Ascending aorta (tissue), 2 donors: ENCODE measurements around the gene SLC2A1. TPM values are rescaled to one million over a fixed set of nuclear protein-coding genes. Genes with fewer than 3 reads are reported as not detected.
A peak's percentile ranks its signal among the peaks of the same experiment; 100 is the strongest.

ENCODE experiments used
- DNase-seq, 2 donors: peaks; one replicate each; pipeline ENCODE4 v3.0.0-alpha.2; 2019; ENCODE audit warnings: low spot score in 2 of 2
- H3K27ac ChIP-seq, 2 donors: fragments of 200-600 bp; sonication (generic); one replicate each; pipeline ENCODE4 v1.5.1; 2016 to 2017; ENCODE audit warnings: mild to moderate bottlenecking in 1 of 2
- H3K27me3 ChIP-seq: fragments of 200-600 bp; sonication (generic); one replicate; pipeline ENCODE4 v1.5.1; 2017
- H3K36me3 ChIP-seq, 2 donors: fragments of 200-600 bp; sonication (generic); one replicate each; pipeline ENCODE4 v1.5.1; 2016
- H3K4me1 ChIP-seq, 2 donors: fragments of 200-600 bp; sonication (generic); one replicate each; pipeline ENCODE4 v1.5.1; 2016 to 2017; ENCODE audit warnings: mild to moderate bottlenecking in 1 of 2
- H3K4me3 ChIP-seq, 2 donors: fragments of 200-600 bp; sonication (generic); one replicate each; pipeline ENCODE4 v1.5.1; 2016 to 2017; ENCODE audit warnings: mild to moderate bottlenecking in 1 of 2
- H3K9me3 ChIP-seq, 2 donors: fragments of 200-600 bp; sonication (generic); one replicate each; pipeline ENCODE4 v1.5.1; 2016
- CTCF ChIP-seq, 3 experiments: fragments of 200-600 bp in 2 of 3; fragments of 450-650 bp in 1 of 3; sonication (generic) in 2 of 3; IDR thresholded peaks; one replicate each; pipeline ENCODE4 v1.5.1; 2016 to 2019; ENCODE audit warnings: antibody characterized with exemption in 3 of 3, mild to moderate bottlenecking in 1 of 3, moderate library complexity in 1 of 3
- intact Hi-C: fragments of 100-400 bp; cut with DNase I; formaldehyde crosslinking; loops from one replicate; pipeline ENCODE4 v1.15.1; 2023
- total RNA-seq: library from RNA; depleted of rRNA; stranded (reverse); fragments of >200 nt; gene quantifications from one replicate; pipeline ENCODE4 v1.1.0, GENCODE V29; 2016

Gene SLC2A1
- total RNA-seq, 1 donor from 2014 or later: 15.5 TPM

GRCh38 chr1:42957229-42957879, 1.3 kb downstream of the SLC2A1 start:
- H3K36me3 ChIP-seq: no peaks in the 10 kb centered on the region
- peak overlapping the region; percentile 93 to 97 for H3K27ac ChIP-seq
- H3K9me3 ChIP-seq: no peaks in the 10 kb centered on the region
- no peaks in the 10 kb centered on the region for H3K27me3 ChIP-seq
- DNase-seq: no peak
- peaks cover 7 to 27% of the 10 kb centered on the region in 2 donors for H3K4me1 ChIP-seq
- intact Hi-C loops: loop anchor here (10.0 kb wide), 1 partner anchor 1463 kb away; no protein-coding TSS in a partner anchor
- TF ChIP-seq CTCF (IDR thresholded peaks at IDR 0.05): no peak
- H3K4me3 ChIP-seq: peak overlapping the region; percentile 94 to 96

- H3K36me3 ChIP-seq: no peaks in the 10 kb centered on the region
- peak overlapping the region in 1 of 2 donors; percentile 96 for H3K4me3 ChIP-seq
- intact Hi-C loops: loop anchor here (10.0 kb wide), 1 partner anchor 1462 kb away; no protein-coding TSS in a partner anchor
- H3K27ac ChIP-seq: peak overlapping the region; percentile 93 to 97
- no peak for TF ChIP-seq CTCF (IDR thresholded peaks at IDR 0.05)
- H3K9me3 ChIP-seq: no peaks in the 10 kb centered on the region
- no peaks in the 10 kb centered on the region for H3K27me3 ChIP-seq
- no peak for DNase-seq
- H3K4me1 ChIP-seq: peaks cover 4 to 24% of the 10 kb centered on the region in 2 donors
Observed at GRCh38 chr1:42956739-42957138, 1.9 kb downstream of the SLC2A1 start.

GRCh38 chr1:42955311-42956063, 3.2 kb downstream of the SLC2A1 start:
- Histone ChIP-seq H3K4me3 (peak overlapping the region in 1 of 2 donors; percentile 7), H3K27ac (peak overlapping the region; percentile 23 to 55), H3K27me3 (no peaks in the 10 kb centered on the region), H3K9me3 (no peaks in the 10 kb centered on the region), H3K4me1 (peaks cover 4 to 24% of the 10 kb centered on the region in 2 donors), H3K36me3 (no peaks in the 10 kb centered on the region)
- intact Hi-C loops: loop anchor here (10.0 kb wide), 1 partner anchor 1461 kb away; no protein-coding TSS in a partner anchor
- DNase-seq: no peak
- no peak for TF ChIP-seq CTCF (IDR thresholded peaks at IDR 0.05)

GRCh38 chr1:42953182-42954180, 5.2 kb downstream of the SLC2A1 start:
- no peaks in the 10 kb centered on the region for H3K9me3 ChIP-seq
- H3K27ac ChIP-seq: peak overlapping the region; percentile 55 to 60
- intact Hi-C loops: loop anchor here (10.0 kb wide), 1 partner anchor 1459 kb away; no protein-coding TSS in a partner anchor

More at GRCh38 chr1:42953182-42954180, 5.2 kb downstream of the SLC2A1 start:
- Histone ChIP-seq H3K4me1 (peaks cover 4 to 26% of the 10 kb centered on the region in 2 donors), H3K27me3 (no peaks in the 10 kb centered on the region), H3K36me3 (no peaks in the 10 kb centered on the region), H3K4me3 (no peak overlapping the region)
- DNase-seq: no peak
- TF ChIP-seq CTCF (IDR thresholded peaks at IDR 0.05): no peak
